OCI-LY1 (cell line): ENCODE results near the gene CD8A.
"Not testable (repeated sequence)": the region's sequence is repeated elsewhere in the genome, so short reads cannot be mapped to it uniquely, and the experiment has no call there.

Experiments used
- H2AFZ ChIP-seq: fragments of 200-600 bp; sonication (generic), shearing (Covaris generic); 2 replicates; pipeline ENCODE4 v1.6.0; 2014; ENCODE audit warnings: antibody characterized with exemption, mild to moderate bottlenecking, low read length
- H3F3A ChIP-seq: fragments of 200-600 bp; sonication (generic), shearing (Covaris generic); 2 replicates; pipeline ENCODE4 v1.6.0; 2014; ENCODE audit warnings: mild to moderate bottlenecking, antibody characterized with exemption, low read length, moderate library complexity; ENCODE audit not compliant: insufficient read depth
- H3K27ac ChIP-seq: fragments of 200-600 bp; sonication (generic); 2 replicates; pipeline ENCODE4 v1.5.1; 2014; ENCODE audit warnings: low read length, mixed run types, mild to moderate bottlenecking, low read depth; ENCODE audit not compliant: poor library complexity, severe bottlenecking
- H3K27me3 ChIP-seq: fragments of 200-600 bp; sonication (generic); 2 replicates; pipeline ENCODE4 v1.6.0; 2014; ENCODE audit warnings: antibody characterized with exemption, mild to moderate bottlenecking, low read length, moderate library complexity; ENCODE audit not compliant: insufficient read depth
- H3K36me3 ChIP-seq: fragments of 200-600 bp; sonication (generic); 2 replicates; pipeline ENCODE4 v1.6.1; 2014; ENCODE audit warnings: mild to moderate bottlenecking, antibody characterized with exemption, low read length, moderate library complexity, mixed read lengths; ENCODE audit not compliant: insufficient read depth
- H3K4me1 ChIP-seq: fragments of 200-600 bp; sonication (generic); 2 replicates; pipeline ENCODE4 v1.5.1; 2014; ENCODE audit warnings: mild to moderate bottlenecking, low read length, moderate library complexity; ENCODE audit not compliant: insufficient read depth, severe bottlenecking
- H3K4me2 ChIP-seq: fragments of 200-600 bp; sonication (generic), shearing (Covaris generic); 2 replicates; pipeline ENCODE4 v1.6.1; 2014; ENCODE audit warnings: low read length
- H3K4me3 ChIP-seq: fragments of 200-600 bp; sonication (generic); 2 replicates; pipeline ENCODE4 v1.5.1; 2014; ENCODE audit warnings: low read length, low read depth, mild to moderate bottlenecking, mixed read lengths; ENCODE audit not compliant: poor library complexity, severe bottlenecking
- H3K79me2 ChIP-seq: fragments of 200-600 bp; shearing (Covaris generic); 2 replicates; pipeline ENCODE4 v1.6.1; 2016; ENCODE audit warnings: mixed run types, low read length, mixed read lengths; ENCODE audit not compliant: insufficient read depth
- H3K9ac ChIP-seq: fragments of 200-600 bp; sonication (generic), shearing (Covaris generic); 2 replicates; pipeline ENCODE4 v1.6.1; 2014; ENCODE audit warnings: mild to moderate bottlenecking, low read length, mixed read lengths
- H3K9me2 ChIP-seq: fragments of 200-600 bp; sonication (generic), shearing (Covaris generic); 2 replicates; pipeline ENCODE4 v1.6.1; 2014; ENCODE audit warnings: low read depth, mild to moderate bottlenecking, low read length, mixed read lengths
- H3K9me3 ChIP-seq: fragments of 200-600 bp; shearing (Covaris generic); 2 replicates; pipeline ENCODE4 v1.6.1; 2014; ENCODE audit warnings: low read length, mixed read lengths
- H4K20me1 ChIP-seq: fragments of 200-600 bp; sonication (generic), shearing (Covaris generic); 2 replicates; pipeline ENCODE4 v1.6.0; 2016; ENCODE audit warnings: mild to moderate bottlenecking, low read length; ENCODE audit not compliant: insufficient read depth
- EZH2 ChIP-seq: fragments of 200-600 bp; sonication (generic), shearing (Covaris generic); IDR thresholded peaks from 2 replicates; pipeline ENCODE4 v1.8.0; 2017; ENCODE audit warnings: borderline replicate concordance, mixed run types, mild to moderate bottlenecking, antibody characterized with exemption, low read length, moderate library complexity, mixed read lengths
- TF ChIP-seq, protein P1 (sequence below): fragments of 200-600 bp; sonication (generic), shearing (Covaris generic); IDR thresholded peaks from 2 replicates; pipeline ENCODE4 v1.5.1; 2017; ENCODE audit warnings: mild to moderate bottlenecking, antibody characterized with exemption, low read length, moderate library complexity, mixed read lengths

Gene CD8A

DNA sequence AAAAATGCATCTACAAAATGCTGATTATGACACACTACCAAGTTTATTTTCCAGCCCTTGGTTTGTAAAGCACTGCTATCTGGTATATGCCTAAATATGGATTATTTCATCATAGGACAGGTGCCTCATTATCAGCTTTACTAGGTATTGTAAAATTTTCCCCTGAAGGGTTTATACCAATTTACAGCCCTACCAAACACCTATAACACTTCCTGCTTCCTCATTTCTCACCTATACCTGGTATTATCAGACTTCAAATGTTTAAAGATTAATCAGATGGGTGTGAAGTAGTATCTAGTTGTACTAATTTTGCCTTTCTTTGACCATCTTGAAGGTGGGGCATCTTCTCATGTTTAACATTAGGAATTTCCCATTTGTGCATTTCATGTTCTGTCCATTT, 43.8 kb downstream of the CD8A start:
- H3F3A ChIP-seq, result no peaks in the 10 kb centered on the region
- TF ChIP-seq EZH2, result no peak
- TF ChIP-seq, protein P1, sequence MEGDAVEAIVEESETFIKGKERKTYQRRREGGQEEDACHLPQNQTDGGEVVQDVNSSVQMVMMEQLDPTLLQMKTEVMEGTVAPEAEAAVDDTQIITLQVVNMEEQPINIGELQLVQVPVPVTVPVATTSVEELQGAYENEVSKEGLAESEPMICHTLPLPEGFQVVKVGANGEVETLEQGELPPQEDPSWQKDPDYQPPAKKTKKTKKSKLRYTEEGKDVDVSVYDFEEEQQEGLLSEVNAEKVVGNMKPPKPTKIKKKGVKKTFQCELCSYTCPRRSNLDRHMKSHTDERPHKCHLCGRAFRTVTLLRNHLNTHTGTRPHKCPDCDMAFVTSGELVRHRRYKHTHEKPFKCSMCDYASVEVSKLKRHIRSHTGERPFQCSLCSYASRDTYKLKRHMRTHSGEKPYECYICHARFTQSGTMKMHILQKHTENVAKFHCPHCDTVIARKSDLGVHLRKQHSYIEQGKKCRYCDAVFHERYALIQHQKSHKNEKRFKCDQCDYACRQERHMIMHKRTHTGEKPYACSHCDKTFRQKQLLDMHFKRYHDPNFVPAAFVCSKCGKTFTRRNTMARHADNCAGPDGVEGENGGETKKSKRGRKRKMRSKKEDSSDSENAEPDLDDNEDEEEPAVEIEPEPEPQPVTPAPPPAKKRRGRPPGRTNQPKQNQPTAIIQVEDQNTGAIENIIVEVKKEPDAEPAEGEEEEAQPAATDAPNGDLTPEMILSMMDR, result no peak
- H3K27me3 ChIP-seq, result no peaks in the 10 kb centered on the region
- H3K4me3 ChIP-seq, result no peak overlapping the region
- no peak overlapping the region for H3K4me2 ChIP-seq
- H2AFZ ChIP-seq, result no peak overlapping the region
- 0 out of 2 replicates have a peak, but pooled peaks cover 10% of the 10 kb centered on the region for H3K9me3 ChIP-seq
- H3K79me2 ChIP-seq, result peaks cover 23% of the 10 kb centered on the region
- H3K36me3 ChIP-seq, result peaks cover 74% of the 10 kb centered on the region
- peaks cover 6% of the 10 kb centered on the region for H3K4me1 ChIP-seq
- no peaks in the 10 kb centered on the region for H4K20me1 ChIP-seq
- H3K27ac ChIP-seq, result no peak overlapping the region
- H3K9ac ChIP-seq, result no peak overlapping the region
- no peaks in the 10 kb centered on the region for H3K9me2 ChIP-seq

DNA sequence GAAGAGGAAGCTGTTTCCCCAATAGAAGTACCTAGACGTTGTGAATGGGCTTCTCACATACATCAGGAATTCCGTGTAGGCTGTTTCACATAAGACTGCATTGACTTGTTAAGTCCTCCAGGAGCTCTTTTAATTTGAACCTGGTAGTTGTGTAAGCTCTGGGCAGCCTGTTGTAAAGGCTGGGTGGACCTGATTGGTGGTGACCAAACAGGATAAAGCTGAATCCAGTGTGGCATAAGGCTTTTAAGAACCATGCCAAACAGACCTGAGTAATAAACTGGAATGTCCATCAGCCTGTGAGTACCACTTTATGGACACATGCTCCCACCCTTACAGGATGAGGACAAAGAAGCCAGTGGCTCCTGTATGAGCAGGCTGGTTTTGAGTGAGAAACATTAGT, 46.6 kb downstream of the CD8A start:
- H3K27me3 ChIP-seq, result no peaks in the 10 kb centered on the region
- TF ChIP-seq, protein P1, result no peak
- TF ChIP-seq EZH2, result no peak
- H3K79me2 ChIP-seq, result peaks cover 10% of the 10 kb centered on the region
- H3K36me3 ChIP-seq, result peaks cover 47% of the 10 kb centered on the region
- no peak overlapping the region for H3K27ac ChIP-seq
- peaks cover 6% of the 10 kb centered on the region for H3K4me1 ChIP-seq
- H2AFZ ChIP-seq, result no peak overlapping the region
- no peak overlapping the region for H3K4me3 ChIP-seq
- no peak overlapping the region for H3K9ac ChIP-seq
- H3K9me2 ChIP-seq, result no peaks in the 10 kb centered on the region
- H3K4me2 ChIP-seq, result no peak overlapping the region
- no peaks in the 10 kb centered on the region for H4K20me1 ChIP-seq
- no peaks in the 10 kb centered on the region for H3K9me3 ChIP-seq
- no peaks in the 10 kb centered on the region for H3F3A ChIP-seq

DNA sequence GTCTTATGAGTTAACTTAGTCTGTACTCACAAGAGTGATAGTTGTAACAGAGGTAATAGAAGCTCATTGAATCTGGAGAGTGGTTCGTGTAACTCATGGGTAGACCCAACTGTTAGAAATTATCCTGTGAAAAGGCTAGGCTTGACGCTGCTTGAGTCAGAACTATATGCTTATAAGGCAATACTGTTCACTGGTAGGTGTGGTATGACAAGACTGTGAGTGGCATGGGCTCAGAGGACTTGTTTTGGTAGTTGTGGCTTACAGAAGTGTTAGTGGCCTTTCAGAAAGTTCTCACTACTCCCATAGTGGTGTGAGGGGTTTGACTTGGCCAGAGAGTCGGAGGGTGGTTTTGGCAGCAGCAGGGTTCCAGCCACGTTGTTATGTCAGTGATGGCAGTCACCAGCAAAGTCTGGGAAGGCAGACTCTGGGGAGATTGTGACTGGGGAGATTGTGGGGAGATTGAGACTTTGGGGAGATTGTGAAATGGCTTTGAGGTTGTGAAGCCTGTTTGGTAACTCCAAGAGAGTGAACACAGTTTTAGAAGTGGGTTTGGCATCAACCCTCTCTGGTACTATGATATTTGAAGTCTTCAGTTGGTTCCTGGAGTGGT, 48.7 kb downstream of the CD8A start:
- H3K27ac ChIP-seq, H3K4me2 ChIP-seq, H3K27me3 ChIP-seq, H3K9me3 ChIP-seq, H3K4me1 ChIP-seq, H2AFZ ChIP-seq, H3F3A ChIP-seq, H3K9ac ChIP-seq, H3K9me2 ChIP-seq, H3K4me3 ChIP-seq, H4K20me1 ChIP-seq, H3K79me2 ChIP-seq: not testable (repeated sequence)
- H3K36me3 ChIP-seq, result peaks cover 34% of the 10 kb centered on the region

DNA sequence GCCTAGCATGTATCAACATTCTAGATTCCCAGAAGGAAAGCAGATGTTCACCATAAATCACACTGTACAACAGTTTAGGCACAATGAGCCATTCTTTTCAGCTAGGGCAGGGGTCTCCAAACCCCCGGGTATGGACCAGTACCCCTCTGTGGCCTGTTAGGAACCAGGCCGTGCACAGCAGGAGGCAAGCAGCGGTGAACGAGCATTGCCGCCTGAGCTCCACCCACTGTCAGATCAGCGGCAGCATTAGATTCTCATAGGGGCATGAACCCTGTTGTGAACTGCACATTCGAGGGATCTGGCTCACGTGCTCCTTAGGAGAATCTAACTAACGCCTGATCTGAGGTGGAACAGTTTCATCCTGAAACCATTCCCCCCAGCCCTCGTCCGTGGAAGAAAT, 50.8 kb downstream of the CD8A start:
- H3K4me1 ChIP-seq, H3K9ac ChIP-seq, H3K4me3 ChIP-seq, H4K20me1 ChIP-seq, H3K79me2 ChIP-seq, H2AFZ ChIP-seq, H3K9me3 ChIP-seq, H3F3A ChIP-seq, H3K9me2 ChIP-seq, H3K27me3 ChIP-seq, H3K27ac ChIP-seq, H3K4me2 ChIP-seq: not testable (repeated sequence)
- peaks cover 16% of the 10 kb centered on the region for H3K36me3 ChIP-seq

DNA sequence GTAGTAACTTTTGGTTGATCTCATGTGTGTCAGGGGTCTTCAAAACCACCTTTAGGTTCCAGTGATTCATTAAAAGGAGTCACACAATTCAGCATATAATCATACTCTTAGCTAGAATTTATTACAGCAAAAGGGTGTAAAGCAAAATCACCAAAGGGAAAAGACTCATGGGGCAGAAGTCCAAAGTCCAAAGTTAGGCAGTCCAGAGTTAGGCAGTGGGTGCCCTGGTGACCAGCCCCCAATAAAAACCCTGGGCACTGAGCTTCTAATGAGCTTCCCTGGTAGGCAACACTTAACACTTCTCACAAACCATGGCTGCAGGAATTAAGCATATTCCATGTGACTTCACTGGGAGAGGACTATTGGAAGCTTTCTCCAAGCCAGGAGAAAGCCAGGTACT, 51.2 kb downstream of the CD8A start:
- not testable (repeated sequence) for H3F3A ChIP-seq, H3K9me2 ChIP-seq
- peaks cover 16% of the 10 kb centered on the region for H3K36me3 ChIP-seq

DNA sequence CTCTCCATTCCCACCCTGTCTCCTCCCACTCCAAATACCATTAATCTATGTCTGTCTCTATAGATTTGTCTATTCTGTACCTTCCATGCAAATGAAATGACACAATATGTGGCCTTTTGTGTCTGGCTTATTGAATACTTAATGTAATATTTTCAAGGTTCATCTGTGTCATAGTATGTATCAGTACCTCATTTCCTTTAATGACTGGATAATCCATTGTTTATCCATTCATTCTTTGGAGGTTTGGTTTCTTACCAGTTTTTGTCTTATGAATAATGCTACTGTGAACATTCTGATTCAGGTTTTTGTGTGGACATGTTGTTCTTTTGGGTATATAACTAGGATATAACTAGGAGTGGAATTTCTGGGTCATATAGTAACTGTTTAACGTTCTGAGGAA, 55.8 kb downstream of the CD8A start:
- H3K27me3 ChIP-seq, H2AFZ ChIP-seq, H4K20me1 ChIP-seq, H3K4me2 ChIP-seq, H3K79me2 ChIP-seq, H3K4me3 ChIP-seq, H3K27ac ChIP-seq, H3F3A ChIP-seq, H3K4me1 ChIP-seq, H3K9ac ChIP-seq, H3K9me3 ChIP-seq, H3K36me3 ChIP-seq, H3K9me2 ChIP-seq: not testable (repeated sequence)

More for the DNA sequence above, 51.2 kb downstream of the CD8A start:
- H3K27ac ChIP-seq, H3K79me2 ChIP-seq, H3K9ac ChIP-seq, H4K20me1 ChIP-seq, H3K27me3 ChIP-seq, H3K4me2 ChIP-seq, H3K4me1 ChIP-seq, H3K4me3 ChIP-seq, H2AFZ ChIP-seq, H3K9me3 ChIP-seq: not testable (repeated sequence)
